ENCODE results near the gene COMMD7.

Gene COMMD7

GRCh38 chr20:32762754-32763201 lies 19.5 kb upstream of the COMMD7 start:
- H3K9me3 ChIP-seq, result no peaks in the 10 kb centered on the region
- peaks cover 19 to 20% of the 10 kb centered on the region in 2 experiments for H3K4me1 ChIP-seq (ENCODE audit: control insufficient read depth in 1 of 2, insufficient read depth in 1 of 2, low read depth in 1 of 2, low read length in 1 of 2)
- no peak for TF ChIP-seq CTCF (IDR thresholded peaks at IDR 0.05)
- peak overlapping the region; percentile 56 to 63 for H3K4me3 ChIP-seq (ENCODE audit: low read depth in 1 of 2, low read length in 1 of 2)
- no peak overlapping the region for H3K27ac ChIP-seq
- peaks cover 45% of the 10 kb centered on the region for H3K27me3 ChIP-seq
- H3K36me3 ChIP-seq, result no peaks in the 10 kb centered on the region

- Histone ChIP-seq H3K27ac (peak within 1 kb of the TSS; percentile 1), H3K36me3 (no peaks in the 10 kb centered on the region)
- TF ChIP-seq CTCF (IDR thresholded peaks at IDR 0.05), result no peak
These were observed 18.8 kb upstream of the COMMD7 start, which contains the start of gene DNMT3B for GRCh38 chr20:32761831-32762753. TSS of gene DNMT3B (plus strand) at chr20:32762385. CDS start at chr20:32780324, 17,939 bp downstream.

GRCh38 chr20:32761417-32761830 lies 18.2 kb upstream of the COMMD7 start:
- no peak for TF ChIP-seq CTCF (IDR thresholded peaks at IDR 0.05)
- peaks cover 45% of the 10 kb centered on the region for H3K27me3 ChIP-seq
- H3K36me3 ChIP-seq, result no peaks in the 10 kb centered on the region
- H3K4me1 ChIP-seq (ENCODE audit: control insufficient read depth in 1 of 2, insufficient read depth in 1 of 2, low read depth in 1 of 2, low read length in 1 of 2), result peaks cover 19 to 20% of the 10 kb centered on the region in 2 experiments
- H3K27ac ChIP-seq, result peak overlapping the region; percentile 1
- H3K4me3 ChIP-seq (ENCODE audit: low read depth in 1 of 2, low read length in 1 of 2), result peak overlapping the region; percentile 37 to 63
- no peaks in the 10 kb centered on the region for H3K9me3 ChIP-seq

More at GRCh38 chr20:32761831-32762753, 18.8 kb upstream of the COMMD7 start, which contains the start of gene DNMT3B:
- Histone ChIP-seq H3K4me1 (ENCODE audit: control insufficient read depth in 1 of 2, insufficient read depth in 1 of 2, low read depth in 1 of 2, low read length in 1 of 2) (peaks cover 19 to 20% of the 10 kb centered on the region in 2 experiments), H3K4me3 (ENCODE audit: low read depth in 1 of 2, low read length in 1 of 2) (peak within 1 kb of the TSS; percentile 56 to 63), H3K27me3 (peaks cover 45% of the 10 kb centered on the region), H3K9me3 (no peaks in the 10 kb centered on the region)

- H3K4me1 ChIP-seq (ENCODE audit: control insufficient read depth in 1 of 2, insufficient read depth in 1 of 2, low read depth in 1 of 2, low read length in 1 of 2), result no peaks in the 10 kb centered on the region
- peaks cover 5% of the 10 kb centered on the region for H3K27me3 ChIP-seq
- no peak overlapping the region for H3K4me3 ChIP-seq (ENCODE audit: low read depth in 1 of 2, low read length in 1 of 2)
- TF ChIP-seq CTCF (IDR thresholded peaks at IDR 0.05), result no peak
- H3K27ac ChIP-seq, result no peak overlapping the region
- no peaks in the 10 kb centered on the region for H3K36me3 ChIP-seq
- H3K9me3 ChIP-seq, result no peaks in the 10 kb centered on the region
These were observed 12.9 kb upstream of the COMMD7 start for GRCh38 chr20:32756156-32756555.

GRCh38 chr20:32753731-32754130 lies 10.5 kb upstream of the COMMD7 start:
- Histone ChIP-seq H3K4me3 (ENCODE audit: low read depth in 1 of 2, low read length in 1 of 2) (no peak overlapping the region), H3K4me1 (ENCODE audit: control insufficient read depth in 1 of 2, insufficient read depth in 1 of 2, low read depth in 1 of 2, low read length in 1 of 2) (no peaks in the 10 kb centered on the region), H3K27me3 (no peaks in the 10 kb centered on the region), H3K36me3 (no peaks in the 10 kb centered on the region), H3K9me3 (no peaks in the 10 kb centered on the region), H3K27ac (no peak overlapping the region)
- TF ChIP-seq CTCF (IDR thresholded peaks at IDR 0.05), result no peak
